Left forelimb (tissue), 1 donor: ENCODE data around the gene VPS39.

Experiments used
- DNase-seq: peaks from one replicate; pipeline ENCODE4 v3.0.0-alpha.2; 2018; ENCODE audit warnings: low spot score

The VPS39 gene

GRCh38 chr15:42201801-42202200, 6.3 kb downstream of the VPS39 start:
- no peak for DNase-seq

GRCh38 chr15:42199126-42199525, 9.0 kb downstream of the VPS39 start:
- no peak for DNase-seq

GRCh38 chr15:42198516-42198915, 9.6 kb downstream of the VPS39 start:
- no peak for DNase-seq

GRCh38 chr15:42194513-42194912, 13.6 kb downstream of the VPS39 start:
- no peak for DNase-seq

GRCh38 chr15:42193383-42193782, 14.7 kb downstream of the VPS39 start:
- no peak for DNase-seq

GRCh38 chr15:42191610-42192346, 16.3 kb downstream of the VPS39 start:
- no peak for DNase-seq

GRCh38 chr15:42190370-42190769, 17.7 kb downstream of the VPS39 start:
- DNase-seq: no peak

GRCh38 chr15:42185801-42186200, 22.3 kb downstream of the VPS39 start:
- DNase-seq: no peak

GRCh38 chr15:42184736-42185135, 23.4 kb downstream of the VPS39 start:
- DNase-seq: no peak

- no peak for DNase-seq
These were observed 23.8 kb downstream of the VPS39 start for GRCh38 chr15:42184296-42184695.

- DNase-seq: no peak
These were observed 25.1 kb downstream of the VPS39 start for GRCh38 chr15:42182961-42183360.

- DNase-seq: no peak
These were observed 25.7 kb downstream of the VPS39 start for GRCh38 chr15:42182328-42182886.

GRCh38 chr15:42178056-42178455, 30.0 kb downstream of the VPS39 start:
- no peak for DNase-seq

- DNase-seq: no peak
These were observed 32.4 kb downstream of the VPS39 start for GRCh38 chr15:42175671-42176070.

GRCh38 chr15:42172475-42172874, 35.6 kb downstream of the VPS39 start:
- no peak for DNase-seq

GRCh38 chr15:42171795-42172194, 36.3 kb downstream of the VPS39 start:
- no peak for DNase-seq

- DNase-seq: no peak
These were observed 37.0 kb downstream of the VPS39 start for GRCh38 chr15:42171122-42171521.

GRCh38 chr15:42166225-42166940, 41.7 kb downstream of the VPS39 start:
- DNase-seq: no peak

GRCh38 chr15:42165106-42165505, 43.0 kb downstream of the VPS39 start:
- no peak for DNase-seq

- no peak for DNase-seq
These were observed 44.1 kb downstream of the VPS39 start for GRCh38 chr15:42163947-42164550.

- DNase-seq: no peak
These were observed 44.8 kb downstream of the VPS39 start for GRCh38 chr15:42163291-42163690.

- DNase-seq: no peak
These were observed 48.0 kb downstream of the VPS39 start for GRCh38 chr15:42160136-42160535.
